WTC11 (cell line): ENCODE results near the gene ZC3H12C. TPM values are rescaled to one million over a fixed set of nuclear protein-coding genes. Genes with fewer than 3 reads are reported as not detected.

Experiments used
- ATAC-seq: fragments of 200-7000 bp; cut with Tn5 transposase; 2 replicates; pipeline ENCODE4 v1.10.0; 2021; ENCODE audit warnings: mild to moderate bottlenecking, moderate library complexity
- CTCF ChIA-PET: fragments of 300-600 bp; sonication (Branson Sonifier 250); formaldehyde crosslinking; loops from one replicate; lab custom pipeline; 2021; ENCODE audit warnings: antibody characterized with exemption; lab: Charles Lee
- POLR2A ChIA-PET: fragments of 350-600 bp; sonication (Branson Sonifier 250); formaldehyde crosslinking; loops from one replicate; lab custom pipeline; 2021; ENCODE audit warnings: antibody characterized with exemption; lab: Charles Lee
- DNase-seq: peaks from one replicate; pipeline ENCODE4 v3.0.0; 2021; ENCODE audit warnings: low spot score
- H3K27ac Mint-ChIP-seq: 2 replicates; pipeline ENCODE4 v1.8.0; 2021; ENCODE audit warnings: mixed read lengths
- H3K27me3 Mint-ChIP-seq: 2 replicates; pipeline ENCODE4 v1.8.0; 2021; ENCODE audit warnings: low read depth, mild to moderate bottlenecking, moderate library complexity, mixed read lengths
- H3K36me3 Mint-ChIP-seq: 2 replicates; pipeline ENCODE4 v1.8.0; 2021; ENCODE audit warnings: mixed read lengths
- H3K4me1 Mint-ChIP-seq: 2 replicates; pipeline ENCODE4 v1.8.0; 2022; ENCODE audit warnings: mixed read lengths
- H3K4me3 Mint-ChIP-seq: 2 replicates; pipeline ENCODE4 v1.8.0; 2021; ENCODE audit warnings: mild to moderate bottlenecking, moderate library complexity, mixed read lengths
- H3K9me3 Mint-ChIP-seq: 2 replicates; pipeline ENCODE4 v1.8.0; 2021; ENCODE audit warnings: mixed read lengths
- CTCF ChIP-seq: fragments of 200-600 bp; IDR thresholded peaks from 2 replicates; pipeline ENCODE4 v1.8.0; 2022; ENCODE audit warnings: antibody characterized with exemption
- E2F4 ChIP-seq: sonication (generic); formaldehyde crosslinking; IDR thresholded peaks from 2 replicates; pipeline ENCODE4 v1.8.1; 2022; ENCODE audit warnings: low read depth, mild to moderate bottlenecking, moderate library complexity, missing genetic modification reagents, borderline replicate concordance
- FOXP1 ChIP-seq: sonication (generic); formaldehyde crosslinking; IDR thresholded peaks from 2 replicates; pipeline ENCODE4 v1.8.0; 2022; ENCODE audit warnings: missing genetic modification reagents, mild to moderate bottlenecking, moderate library complexity, borderline replicate concordance
- HMGA2 ChIP-seq: fragments of 250-450 bp; sonication (Bioruptor Pico); IDR thresholded peaks from 2 replicates; pipeline ENCODE4 v1.4.0; 2021; ENCODE audit warnings: mild to moderate bottlenecking, moderate library complexity
- JAZF1 ChIP-seq: fragments of 250-450 bp; sonication (Bioruptor Pico); IDR thresholded peaks from 2 replicates; pipeline ENCODE4 v1.9.0; 2021; ENCODE audit warnings: moderate library complexity, mild to moderate bottlenecking, inconsistent platforms
- MXD4 ChIP-seq: fragments of 250-450 bp; sonication (Bioruptor Pico); IDR thresholded peaks from 2 replicates; pipeline ENCODE4 v1.8.0; 2021; ENCODE audit warnings: mild to moderate bottlenecking, moderate library complexity, borderline replicate concordance
- NFE2L1 ChIP-seq: sonication (generic); formaldehyde crosslinking; IDR thresholded peaks from 2 replicates; pipeline ENCODE4 v1.8.1; 2023; ENCODE audit warnings: missing genetic modification reagents
- SMAD3 ChIP-seq: sonication (generic); formaldehyde crosslinking; IDR thresholded peaks from 2 replicates; pipeline ENCODE4 v1.8.0; 2022; ENCODE audit warnings: missing genetic modification reagents, mild to moderate bottlenecking, borderline replicate concordance
- TEAD1 ChIP-seq: sonication (generic); formaldehyde crosslinking; IDR thresholded peaks from 2 replicates; pipeline ENCODE4 v1.8.0; 2022; ENCODE audit warnings: mild to moderate bottlenecking, missing genetic modification reagents
- TP53 ChIP-seq: sonication (generic); formaldehyde crosslinking; IDR thresholded peaks from 2 replicates; pipeline ENCODE4 v1.8.1; 2023; ENCODE audit warnings: mild to moderate bottlenecking, missing genetic modification reagents
- USF2 ChIP-seq: sonication (generic); formaldehyde crosslinking; IDR thresholded peaks from 2 replicates; pipeline ENCODE4 v1.8.1; 2023; ENCODE audit warnings: mild to moderate bottlenecking, missing genetic modification reagents, moderate library complexity
- ZBTB21 ChIP-seq: sonication (generic); formaldehyde crosslinking; IDR thresholded peaks from 2 replicates; pipeline ENCODE4 v1.8.1; 2023; ENCODE audit warnings: mild to moderate bottlenecking, missing genetic modification reagents, borderline replicate concordance
- ZNF138 ChIP-seq: sonication (generic); formaldehyde crosslinking; conservative IDR thresholded peaks from 2 replicates; pipeline ENCODE4 v1.8.1; 2022; ENCODE audit warnings: mild to moderate bottlenecking, moderate library complexity, missing genetic modification reagents
- ZNF263 ChIP-seq: sonication (generic); formaldehyde crosslinking; IDR thresholded peaks from 2 replicates; pipeline ENCODE4 v1.8.1; 2022; ENCODE audit warnings: low read depth, mild to moderate bottlenecking, moderate library complexity, missing genetic modification reagents
- ZNF396 ChIP-seq: fragments of 250-450 bp; sonication (Bioruptor Pico); IDR thresholded peaks from 2 replicates; pipeline ENCODE4 v1.8.0; 2021; ENCODE audit warnings: mild to moderate bottlenecking, moderate library complexity, borderline replicate concordance
- total RNA-seq: library from RNA; stranded (reverse); gene quantifications from 3 replicates; pipeline ENCODE4 v1.2.3, GENCODE V29; 2021
- TF ChIP-seq, protein P1 (sequence below): sonication (generic); formaldehyde crosslinking; IDR thresholded peaks from 2 replicates; pipeline ENCODE4 v1.8.0; 2023; ENCODE audit warnings: missing genetic modification reagents
- TF ChIP-seq, protein P2 (sequence below): sonication (generic); formaldehyde crosslinking; IDR thresholded peaks from 2 replicates; pipeline ENCODE4 v1.8.1; 2023; ENCODE audit warnings: mild to moderate bottlenecking, missing genetic modification reagents, moderate library complexity

ZC3H12C gene
- total RNA-seq, 1 experiment from 2014 or later, result 2.4 TPM

GRCh38 chr11:110087812-110088534, 5.2 kb upstream of the ZC3H12C start:
- DNase-seq (no peak), ATAC-seq (no peak)
- H3K27ac Mint-ChIP-seq, result no peak overlapping the region
- peaks cover 16% of the 10 kb centered on the region for H3K27me3 Mint-ChIP-seq
- H3K4me3 Mint-ChIP-seq, result no peak overlapping the region
- TF ChIP-seq CTCF (no peak), JAZF1 (CRISPR knock-in tag) (no peak), E2F4 (no peak), USF2 (CRISPR knock-in tag) (no peak), TP53 (CRISPR knock-in tag) (no peak), TEAD1 (CRISPR knock-in tag) (no peak), HMGA2 (CRISPR knock-in tag) (no peak), FOXP1 (CRISPR knock-in tag) (no peak), NFE2L1 (CRISPR knock-in tag) (no peak), ZNF138 (CRISPR knock-in tag) (no peak), ZBTB21 (CRISPR knock-in tag) (no peak)
- TF ChIP-seq, protein P1, sequence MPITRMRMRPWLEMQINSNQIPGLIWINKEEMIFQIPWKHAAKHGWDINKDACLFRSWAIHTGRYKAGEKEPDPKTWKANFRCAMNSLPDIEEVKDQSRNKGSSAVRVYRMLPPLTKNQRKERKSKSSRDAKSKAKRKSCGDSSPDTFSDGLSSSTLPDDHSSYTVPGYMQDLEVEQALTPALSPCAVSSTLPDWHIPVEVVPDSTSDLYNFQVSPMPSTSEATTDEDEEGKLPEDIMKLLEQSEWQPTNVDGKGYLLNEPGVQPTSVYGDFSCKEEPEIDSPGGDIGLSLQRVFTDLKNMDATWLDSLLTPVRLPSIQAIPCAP (CRISPR knock-in tag), result no peak
- ChIA-PET CTCF (no interaction called here), POLR2A (no interaction called here)
- H3K4me1 Mint-ChIP-seq, result peaks cover 7% of the 10 kb centered on the region; the same call in 1 of the 2 replicates
- no peaks in the 10 kb centered on the region for H3K36me3 Mint-ChIP-seq
- no peaks in the 10 kb centered on the region for H3K9me3 Mint-ChIP-seq

DNA sequence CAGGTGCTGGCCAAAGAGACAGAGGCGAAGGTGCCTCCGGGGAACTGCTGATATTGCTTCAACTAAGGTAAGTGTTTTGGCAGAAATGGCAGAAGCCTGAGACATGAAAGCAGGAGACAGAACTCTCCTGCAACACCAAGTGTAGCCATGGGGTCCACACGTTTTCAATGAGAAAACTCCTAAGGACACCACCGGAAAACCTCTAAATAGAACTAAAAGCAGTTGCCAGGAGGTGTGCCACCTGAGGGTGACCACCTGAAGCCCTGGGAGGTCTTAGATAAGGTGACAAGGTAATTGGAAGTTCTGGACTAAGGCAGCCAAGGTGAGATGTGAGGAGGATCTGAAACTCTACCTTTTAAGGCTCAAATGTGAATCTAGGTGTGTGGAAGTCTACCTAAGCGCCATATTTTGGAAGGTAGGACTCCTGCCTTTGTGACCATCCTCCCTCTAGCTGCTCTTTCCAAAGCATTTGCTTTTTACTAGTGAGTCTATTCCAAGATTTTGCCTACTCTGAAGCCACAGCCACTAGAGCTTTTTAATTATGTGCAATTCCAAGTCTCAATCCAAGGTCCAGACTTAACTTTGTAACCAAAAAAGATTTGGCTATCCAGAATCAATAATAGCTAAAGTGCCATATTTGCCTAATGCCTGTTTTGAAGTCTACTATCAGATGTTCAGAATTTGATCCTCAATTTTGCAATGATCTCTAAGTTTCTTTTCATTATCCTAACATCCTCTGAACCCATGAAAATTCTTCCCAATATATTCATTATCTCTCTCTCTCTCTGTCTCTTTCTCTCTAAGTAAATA, 4.5 kb upstream of the ZC3H12C start:
- TF ChIP-seq ZBTB21 (CRISPR knock-in tag) (no peak), E2F4 (no peak), ZNF396 (CRISPR knock-in tag) (no peak), MXD4 (CRISPR knock-in tag) (no peak), SMAD3 (CRISPR knock-in tag) (no peak), ZNF263 (CRISPR knock-in tag) (no peak)
- TF ChIP-seq, protein P2, sequence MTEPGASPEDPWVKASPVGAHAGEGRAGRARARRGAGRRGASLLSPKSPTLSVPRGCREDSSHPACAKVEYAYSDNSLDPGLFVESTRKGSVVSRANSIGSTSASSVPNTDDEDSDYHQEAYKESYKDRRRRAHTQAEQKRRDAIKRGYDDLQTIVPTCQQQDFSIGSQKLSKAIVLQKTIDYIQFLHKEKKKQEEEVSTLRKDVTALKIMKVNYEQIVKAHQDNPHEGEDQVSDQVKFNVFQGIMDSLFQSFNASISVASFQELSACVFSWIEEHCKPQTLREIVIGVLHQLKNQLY (CRISPR knock-in tag), result no peak
- no peak for DNase-seq

More for the DNA sequence above, 4.5 kb upstream of the ZC3H12C start:
- ATAC-seq, result no peak
- H3K9me3 Mint-ChIP-seq, result no peaks in the 10 kb centered on the region
- H3K27me3 Mint-ChIP-seq, result peaks cover 16% of the 10 kb centered on the region
- H3K36me3 Mint-ChIP-seq, result no peaks in the 10 kb centered on the region
- no peak overlapping the region for H3K4me3 Mint-ChIP-seq
- ChIA-PET POLR2A (no interaction called here), CTCF (no interaction called here)
- no peak overlapping the region for H3K27ac Mint-ChIP-seq
- H3K4me1 Mint-ChIP-seq, result peaks cover 7% of the 10 kb centered on the region
